LNCaP clone FGC (cell line): ENCODE data around the gene NR2F2.

Experiments
- DNase-seq: peaks from one replicate; pipeline ENCODE4 v3.0.0-alpha.2; 2011; ENCODE audit warnings: low read depth
- H3K4me3 ChIP-seq: 2 replicates; pipeline ENCODE4 v1.5.1; 2011; ENCODE audit warnings: mild to moderate bottlenecking, low read depth, low read length, control low read depth
- CTCF ChIP-seq: IDR thresholded peaks from 2 replicates; pipeline ENCODE4 v1.5.1; 2012; ENCODE audit warnings: mild to moderate bottlenecking; ENCODE audit not compliant: control insufficient read depth, insufficient read depth; ENCODE audit errors: extremely low read depth

The NR2F2 gene

DNA sequence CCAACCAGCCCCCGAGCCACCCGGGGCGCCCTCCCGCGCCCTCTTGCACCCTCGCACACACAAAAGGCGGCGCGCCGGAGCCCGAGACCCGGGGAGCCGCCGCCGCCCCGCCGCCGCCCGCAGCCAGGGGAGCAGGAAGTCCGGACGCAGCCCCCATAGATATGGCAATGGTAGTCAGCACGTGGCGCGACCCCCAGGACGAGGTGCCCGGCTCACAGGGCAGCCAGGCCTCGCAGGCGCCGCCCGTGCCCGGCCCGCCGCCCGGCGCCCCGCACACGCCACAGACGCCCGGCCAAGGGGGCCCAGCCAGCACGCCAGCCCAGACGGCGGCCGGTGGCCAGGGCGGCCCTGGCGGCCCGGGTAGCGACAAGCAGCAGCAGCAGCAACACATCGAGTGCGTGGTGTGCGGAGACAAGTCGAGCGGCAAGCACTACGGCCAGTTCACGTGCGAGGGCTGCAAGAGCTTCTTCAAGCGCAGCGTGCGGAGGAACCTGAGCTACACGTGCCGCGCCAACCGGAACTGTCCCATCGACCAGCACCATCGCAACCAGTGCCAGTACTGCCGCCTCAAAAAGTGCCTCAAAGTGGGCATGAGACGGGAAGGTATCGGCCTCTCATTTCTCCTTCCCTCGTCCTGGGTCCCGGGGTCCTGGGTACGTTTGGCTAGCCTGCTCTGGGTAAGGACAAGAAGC lies 1.6 kb downstream of the NR2F2 start:
- H3K4me3 ChIP-seq: peak overlapping the region; percentile 73
- no peak for TF ChIP-seq CTCF
- DNase-seq: peak; percentile 76

DNA sequence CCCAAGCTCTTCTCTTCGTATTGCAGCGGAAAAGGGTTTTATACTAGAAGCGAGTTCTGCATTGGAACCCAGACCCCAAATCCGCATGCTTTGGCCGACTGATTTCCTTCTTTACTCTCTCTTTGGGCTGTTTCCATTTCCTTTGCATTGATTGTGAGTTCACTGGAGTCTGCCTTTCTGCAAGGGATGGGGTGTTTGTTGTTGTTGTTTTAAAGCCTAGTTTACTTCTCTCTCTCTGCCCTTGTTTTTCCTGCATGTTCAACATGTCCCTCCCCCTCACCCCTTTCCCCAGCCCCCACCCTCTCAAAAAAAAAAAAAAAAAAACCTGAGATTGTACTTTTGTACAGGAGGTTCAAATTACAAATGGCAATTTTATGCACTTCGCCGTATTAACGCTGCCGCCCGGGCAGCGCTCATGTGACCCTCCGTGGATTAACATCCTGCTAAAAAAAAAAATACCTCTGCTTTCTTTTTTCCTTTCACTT lies 2.2 kb downstream of the NR2F2 start:
- H3K4me3 ChIP-seq: peak overlapping the region; percentile 73
- TF ChIP-seq CTCF: no peak
- DNase-seq: no peak

GRCh38 chr15:96333131-96334016 lies 2.9 kb downstream of the NR2F2 start:
- no peak for TF ChIP-seq CTCF
- peak overlapping the region; percentile 73 for H3K4me3 ChIP-seq
- DNase-seq: no peak

DNA sequence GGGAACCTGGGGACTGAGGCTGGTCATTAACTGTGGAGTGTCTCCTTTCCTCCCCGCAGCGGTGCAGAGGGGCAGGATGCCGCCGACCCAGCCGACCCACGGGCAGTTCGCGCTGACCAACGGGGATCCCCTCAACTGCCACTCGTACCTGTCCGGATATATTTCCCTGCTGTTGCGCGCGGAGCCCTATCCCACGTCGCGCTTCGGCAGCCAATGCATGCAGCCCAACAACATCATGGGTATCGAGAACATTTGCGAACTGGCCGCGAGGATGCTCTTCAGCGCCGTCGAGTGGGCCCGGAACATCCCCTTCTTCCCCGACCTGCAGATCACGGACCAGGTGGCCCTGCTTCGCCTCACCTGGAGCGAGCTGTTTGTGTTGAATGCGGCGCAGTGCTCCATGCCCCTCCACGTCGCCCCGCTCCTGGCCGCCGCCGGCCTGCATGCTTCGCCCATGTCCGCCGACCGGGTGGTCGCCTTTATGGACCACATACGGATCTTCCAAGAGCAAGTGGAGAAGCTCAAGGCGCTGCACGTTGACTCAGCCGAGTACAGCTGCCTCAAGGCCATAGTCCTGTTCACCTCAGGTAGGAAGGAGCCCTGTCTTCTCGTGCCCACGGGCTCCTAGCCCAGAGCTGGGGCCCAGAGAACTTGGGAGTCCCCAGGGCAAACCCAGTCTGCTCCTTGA lies 3.7 kb downstream of the NR2F2 start:
- DNase-seq: no peak
- no peak for TF ChIP-seq CTCF
- peak overlapping the region; percentile 73 for H3K4me3 ChIP-seq

DNA sequence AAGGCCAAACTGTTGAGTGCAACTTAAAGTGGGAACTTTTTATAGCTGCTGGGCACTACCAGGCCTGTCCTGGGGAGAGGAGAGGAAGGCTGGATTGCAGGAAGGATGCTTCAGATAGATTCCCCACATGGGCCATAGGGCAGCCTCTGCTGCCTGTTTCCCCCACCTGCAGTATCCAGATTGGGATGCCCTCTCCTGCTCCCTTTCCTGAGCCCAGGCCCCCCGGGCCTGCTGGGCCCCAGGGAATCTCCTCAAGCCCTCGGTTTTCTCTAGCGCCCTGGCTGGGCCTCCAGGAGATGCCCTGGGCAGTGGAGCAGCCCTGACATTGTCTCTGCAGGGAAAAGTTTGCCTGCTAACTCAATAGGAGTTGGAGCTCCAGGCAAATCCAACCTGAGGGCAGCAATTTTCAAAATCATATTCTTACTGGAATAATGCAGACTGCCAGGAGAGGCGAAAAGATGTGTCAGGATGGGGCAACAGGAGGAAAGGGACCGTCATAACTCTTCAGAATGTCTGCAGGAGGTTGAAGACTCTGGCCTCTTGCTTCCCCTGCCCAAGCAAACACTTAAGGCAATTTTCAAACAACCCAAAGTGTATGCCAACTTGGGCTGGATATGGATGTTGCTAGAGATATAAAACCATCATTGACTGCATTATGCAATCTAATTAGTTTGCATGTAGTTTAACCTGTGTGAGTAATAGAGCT lies 4.4 kb downstream of the NR2F2 start:
- no peak for DNase-seq
- TF ChIP-seq CTCF: no peak
- peak overlapping the region; percentile 73 for H3K4me3 ChIP-seq

DNA sequence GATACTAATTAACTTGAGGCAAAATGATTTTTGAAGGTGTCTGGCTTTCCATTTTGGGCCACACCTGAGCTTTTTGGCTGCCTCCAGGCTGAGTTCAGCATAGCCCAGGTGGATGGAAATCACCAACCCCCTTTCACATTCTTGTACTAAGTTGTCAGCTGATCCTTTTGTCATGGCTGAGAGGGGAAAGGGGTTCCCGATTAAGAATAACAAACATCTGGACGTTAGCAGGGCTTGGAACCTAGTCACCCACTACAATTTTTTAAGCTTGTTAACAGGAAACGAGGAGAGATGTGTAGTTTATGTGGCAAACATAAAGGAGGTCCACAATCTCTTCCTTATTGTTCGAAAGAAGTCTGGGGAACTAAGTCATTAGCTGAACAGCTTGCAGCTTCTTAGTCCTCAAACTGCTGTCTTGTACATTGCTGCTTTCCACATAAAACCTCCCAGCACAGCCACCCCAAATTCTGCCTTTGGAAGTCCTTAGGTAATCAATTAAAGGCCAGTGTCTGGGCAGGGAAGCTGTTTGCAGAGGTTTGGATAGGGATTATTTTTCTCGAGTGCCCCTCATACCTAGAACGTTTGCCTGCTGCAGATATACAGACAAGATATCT lies 5.0 kb downstream of the NR2F2 start:
- no peak for DNase-seq
- peak overlapping the region; percentile 73 for H3K4me3 ChIP-seq

More for the DNA sequence above, 5.0 kb downstream of the NR2F2 start:
- TF ChIP-seq CTCF: no peak
